Left colon (tissue), 2 donors: ENCODE measurements around the gene ASB14. TPM values are rescaled to one million over a fixed set of nuclear protein-coding genes. Genes with fewer than 3 reads are reported as not detected.
A peak's percentile ranks its signal among the peaks of the same experiment; 100 is the strongest.

Source experiments
- ATAC-seq: fragments of 200-7000 bp; cut with Tn5 transposase; one replicate; pipeline ENCODE4 v1.9.1; 2020; ENCODE audit warnings: mild to moderate bottlenecking, moderate library complexity
- DNase-seq, 2 donors: peaks; one replicate each; pipeline ENCODE4 v3.0.0-alpha.2; 2020
- intact Hi-C, 2 donors: fragments of 100-400 bp; cut with DNase I in 1 of 2; cut with micrococcal nuclease in 1 of 2; formaldehyde crosslinking; loops; one replicate each; pipeline versions ENCODE4 v1.11.2 to v1.14.0; 2022; cut with DNase I, micrococcal nuclease
- total RNA-seq, 2 donors: library from RNA; stranded (reverse); fragmentation: NEBNext Ultra II Directional; extraction: Animal tissue kit (Norgen Biotek cat#: 25700); gene quantifications; one replicate each; pipeline ENCODE4 v1.2.1, GENCODE V29; 2021
- donor health status: DM: no; HTN: no; CAD: no.
- donor health status: DM: yes; HTN: yes; CAD: no.

Gene ASB14
- total RNA-seq, 2 donors from 2014 or later, result not detected

- ATAC-seq (no peak), DNase-seq (no peak)
- intact Hi-C loops, result no loop called here
These were observed 17.6 kb downstream of the ASB14 start for GRCh38 chr3:57274845-57275244.

- intact Hi-C loops, result no loop called here
These were observed 24.1 kb downstream of the ASB14 start for GRCh38 chr3:57268416-57268815.

GRCh38 chr3:57261929-57262328 lies 30.6 kb downstream of the ASB14 start:
- intact Hi-C loops, result no loop called here
- ATAC-seq (no peak), DNase-seq (no peak)

More at GRCh38 chr3:57268416-57268815, 24.1 kb downstream of the ASB14 start:
- DNase-seq (no peak), ATAC-seq (no peak)

DNA sequence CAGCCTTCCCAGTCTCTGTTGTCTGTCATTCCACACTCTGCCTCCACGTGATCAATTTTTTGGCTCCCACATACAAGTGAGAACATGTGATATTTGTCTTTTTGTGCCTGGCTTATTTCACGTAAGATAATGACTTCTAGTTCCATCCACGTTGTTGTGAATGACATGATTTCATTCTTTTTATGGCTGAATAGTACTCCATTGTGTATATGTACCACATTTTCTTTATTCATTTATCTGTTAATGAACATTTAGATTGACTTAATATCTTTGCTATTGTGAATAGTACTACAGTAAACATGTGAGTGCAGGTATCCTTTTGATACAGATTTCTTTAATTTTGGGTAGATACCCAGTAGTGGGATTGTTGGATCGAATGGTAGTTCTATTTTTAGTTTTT lies 31.4 kb downstream of the ASB14 start:
- no peak for DNase-seq
- ATAC-seq, result no peak
- intact Hi-C loops, result no loop called here

DNA sequence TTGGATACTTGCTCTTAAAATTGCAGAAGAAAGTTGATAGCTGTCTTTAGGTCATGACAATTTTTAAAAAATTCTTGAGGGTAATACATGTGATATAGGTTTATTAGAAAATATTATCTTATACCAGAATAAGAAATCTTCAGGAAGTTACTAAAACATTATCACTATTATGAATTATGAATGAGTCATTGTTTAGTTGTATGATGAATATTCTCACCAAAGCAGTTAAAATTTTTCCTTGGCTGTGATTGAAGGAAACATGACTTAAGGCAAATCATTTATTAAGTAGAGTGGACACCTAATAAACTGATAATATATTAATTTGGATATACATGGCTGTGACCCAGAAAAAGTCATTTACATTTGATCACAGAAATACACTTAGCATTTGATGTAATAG lies 34.8 kb downstream of the ASB14 start:
- DNase-seq (no peak), ATAC-seq (no peak)
- intact Hi-C loops, result no loop called here

GRCh38 chr3:57256844-57257243 lies 35.6 kb downstream of the ASB14 start:
- ATAC-seq, result no peak
- intact Hi-C loops, result no loop called here
- DNase-seq, result no peak

- ATAC-seq, result no peak
- intact Hi-C loops, result no loop called here
- no peak for DNase-seq
These were observed 40.1 kb downstream of the ASB14 start for GRCh38 chr3:57252404-57252803.

DNA sequence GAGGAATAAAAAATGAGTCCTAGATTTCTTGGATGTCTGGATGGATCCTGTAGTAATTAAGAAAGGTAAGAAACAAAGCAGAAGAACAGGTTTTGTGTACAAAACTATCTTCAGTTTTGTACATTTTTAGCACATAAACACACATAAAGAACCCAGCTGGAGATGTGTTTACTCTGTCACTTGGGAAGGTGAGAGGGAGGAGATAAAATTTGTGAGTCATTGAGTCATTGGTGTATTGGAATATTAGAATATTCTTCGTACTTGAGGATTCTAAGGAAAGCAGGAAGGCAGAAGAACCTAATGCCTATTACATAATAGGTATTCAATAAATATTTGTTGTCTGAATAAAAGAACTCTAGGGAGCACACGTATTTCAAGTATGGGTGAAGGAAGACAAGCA lies 47.5 kb downstream of the ASB14 start:
- intact Hi-C loops, result no loop called here
- no peak for DNase-seq
- no peak for ATAC-seq

GRCh38 chr3:57234613-57235575 lies 57.6 kb downstream of the ASB14 start:
- DNase-seq, result no peak
- no peak for ATAC-seq
- intact Hi-C loops, result no loop called here

DNA sequence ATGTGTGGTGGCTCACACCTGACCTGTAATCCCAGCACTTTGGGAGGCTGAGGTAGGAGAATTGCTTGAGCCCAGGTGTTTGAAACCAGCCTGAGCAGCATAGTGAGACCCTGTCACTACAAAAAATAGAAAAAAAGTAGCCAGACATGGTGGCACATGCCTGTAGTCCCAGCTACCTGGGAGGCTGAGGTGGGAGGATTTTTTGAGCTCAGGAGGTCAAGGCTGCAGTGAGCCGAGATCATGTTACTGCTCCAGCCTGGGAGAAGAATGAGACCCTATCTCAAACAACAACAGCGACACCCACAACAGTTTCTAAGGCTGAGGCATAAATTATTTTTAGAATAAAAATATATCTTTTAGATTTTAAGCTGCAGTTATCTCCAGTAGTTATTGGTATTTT lies 58.7 kb downstream of the ASB14 start:
- ATAC-seq (no peak), DNase-seq (no peak)
- intact Hi-C loops, result no loop called here

- ATAC-seq, result no peak
- intact Hi-C loops, result no loop called here
- no peak for DNase-seq
These were observed 62.5 kb downstream of the ASB14 start for GRCh38 chr3:57230006-57230405.

- intact Hi-C loops, result loop anchor here in 1 of 2 donors (10.0 kb wide), 1 partner anchor 233 kb away; no protein-coding TSS in a partner anchor
- DNase-seq (peak; percentile 52 to 76), ATAC-seq (peak; percentile 74)
These were observed 64.3 kb downstream of the ASB14 start for GRCh38 chr3:57227930-57228751.

DNA sequence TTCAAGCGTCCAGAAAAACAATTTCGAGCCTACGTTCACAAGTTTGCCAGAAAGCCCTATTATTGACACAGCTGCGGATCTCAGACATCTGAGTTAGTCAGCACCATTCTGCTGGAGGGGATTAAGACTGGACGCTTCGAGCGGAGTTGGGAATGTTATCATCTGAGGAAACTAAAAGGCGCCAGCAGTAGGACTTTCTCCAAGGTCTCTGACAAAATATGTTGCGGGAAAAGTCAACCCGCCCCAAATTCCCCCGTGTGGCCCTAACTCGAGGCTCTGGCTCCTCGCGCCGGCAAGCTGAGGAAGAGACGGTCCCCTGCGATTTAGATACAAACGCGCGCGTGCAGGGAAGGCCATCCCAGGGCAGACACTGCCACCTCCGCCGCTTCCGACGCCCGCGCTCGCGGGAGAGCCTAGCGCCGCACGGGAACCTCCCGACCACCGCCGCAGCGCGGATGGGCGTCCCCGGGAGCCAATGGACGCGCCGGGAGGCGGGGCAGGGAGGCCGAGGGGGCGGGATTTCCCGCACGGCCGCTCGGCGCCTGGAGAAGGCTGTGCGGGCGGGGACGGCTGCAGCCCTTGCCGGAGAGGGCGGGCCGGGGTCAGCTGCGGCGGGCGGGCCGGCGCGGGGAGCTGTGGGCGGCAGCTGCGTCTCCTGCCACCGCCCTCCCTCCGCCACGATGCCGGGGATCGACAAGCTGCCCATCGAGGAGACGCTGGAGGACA lies 65.1 kb downstream of the ASB14 start, which contains the start of gene APPL1:
APPL1 (plus strand) TSS at position 526 of the 726 bp plus-strand sequence; CDS start at position 681, 155 bp downstream.
- DNase-seq (peak; percentile 91 to 94), ATAC-seq (peak; percentile 88)
- intact Hi-C loops, result loop anchor here in 1 of 2 donors (10.0 kb wide), 1 partner anchor 233 kb away; no protein-coding TSS in a partner anchor

DNA sequence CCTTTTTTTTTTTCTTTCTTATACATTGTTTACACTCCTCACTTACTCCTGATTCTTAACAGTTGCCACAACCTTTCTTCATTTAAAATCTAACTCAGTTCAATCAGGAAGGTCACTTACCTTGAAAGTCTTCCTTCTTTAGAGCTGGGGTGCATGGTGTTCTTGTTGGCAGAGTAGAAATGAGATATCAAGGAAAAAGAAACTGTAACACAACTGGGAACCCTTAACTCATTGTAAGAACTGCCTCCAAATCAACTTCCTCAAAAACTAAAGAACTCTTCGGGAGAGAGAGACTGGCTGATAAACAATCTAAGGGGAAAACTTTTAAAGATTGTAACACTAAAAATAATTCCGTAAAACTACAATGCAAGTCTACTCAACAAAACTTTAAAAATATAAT lies 66.3 kb downstream of the ASB14 start:
- no peak for DNase-seq
- intact Hi-C loops, result loop anchor here in 1 of 2 donors (10.0 kb wide), 1 partner anchor 231 kb away; no protein-coding TSS in a partner anchor
- ATAC-seq, result no peak

- ATAC-seq (no peak), DNase-seq (no peak)
- intact Hi-C loops, result loop anchor here in 1 of 2 donors (5.0 to 10.0 kb wide), 2 partner anchors 123 to 230 kb away; no protein-coding TSS in a partner anchor
These were observed 67.6 kb downstream of the ASB14 start for GRCh38 chr3:57224856-57225255.

DNA sequence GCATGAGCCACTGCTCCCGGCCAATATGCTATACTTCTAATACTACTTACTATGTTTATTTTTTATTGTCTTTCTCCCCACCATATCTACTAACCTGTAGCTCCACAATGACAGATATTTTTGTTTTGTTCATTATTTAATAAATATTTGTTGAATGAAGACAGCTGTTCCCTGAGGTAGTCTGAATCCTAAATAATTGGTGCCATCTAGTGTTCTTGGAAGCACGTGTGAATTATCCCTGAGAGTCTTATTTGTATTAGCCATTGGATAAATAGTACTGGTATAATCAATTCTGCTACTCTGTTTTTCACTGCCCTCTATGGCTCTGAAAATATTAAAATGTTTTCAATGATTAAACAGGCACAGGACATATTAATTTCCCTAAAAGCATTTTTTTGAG lies 70.6 kb downstream of the ASB14 start:
- DNase-seq, result no peak
- intact Hi-C loops, result loop anchor here in 1 of 2 donors (5.0 to 10.0 kb wide), 2 partner anchors 120 to 227 kb away; no protein-coding TSS in a partner anchor
- no peak for ATAC-seq
